ENCODE measurements around the gene PRPH2. TPM values are rescaled to one million over a fixed set of nuclear protein-coding genes. Genes with fewer than 3 reads are reported as not detected.

PRPH2 gene
- polyA plus RNA-seq, 2 of the 4 experiments (the other 2 are of a cell fraction): not detected

DNA sequence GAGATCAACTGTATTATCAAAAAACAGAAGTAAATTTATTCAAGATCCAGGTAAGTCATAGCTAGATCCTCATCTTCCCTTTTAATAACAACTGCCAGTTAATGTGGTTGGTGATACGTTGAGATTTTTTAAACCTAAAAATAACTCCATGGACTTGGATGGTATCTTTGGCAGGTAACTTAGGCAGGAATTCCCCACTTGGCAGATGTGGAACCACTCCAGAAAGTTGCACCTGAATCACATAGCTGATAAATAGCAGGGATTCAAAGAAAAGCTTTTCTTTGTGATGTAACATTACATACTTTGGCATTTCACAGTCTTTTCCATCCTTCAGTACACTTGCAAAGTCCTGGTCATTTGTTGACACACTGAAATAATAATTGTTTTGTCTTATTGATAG is 62.6 kb downstream of the PRPH2 start (continued):
- TF ChIP-seq, protein P1, sequence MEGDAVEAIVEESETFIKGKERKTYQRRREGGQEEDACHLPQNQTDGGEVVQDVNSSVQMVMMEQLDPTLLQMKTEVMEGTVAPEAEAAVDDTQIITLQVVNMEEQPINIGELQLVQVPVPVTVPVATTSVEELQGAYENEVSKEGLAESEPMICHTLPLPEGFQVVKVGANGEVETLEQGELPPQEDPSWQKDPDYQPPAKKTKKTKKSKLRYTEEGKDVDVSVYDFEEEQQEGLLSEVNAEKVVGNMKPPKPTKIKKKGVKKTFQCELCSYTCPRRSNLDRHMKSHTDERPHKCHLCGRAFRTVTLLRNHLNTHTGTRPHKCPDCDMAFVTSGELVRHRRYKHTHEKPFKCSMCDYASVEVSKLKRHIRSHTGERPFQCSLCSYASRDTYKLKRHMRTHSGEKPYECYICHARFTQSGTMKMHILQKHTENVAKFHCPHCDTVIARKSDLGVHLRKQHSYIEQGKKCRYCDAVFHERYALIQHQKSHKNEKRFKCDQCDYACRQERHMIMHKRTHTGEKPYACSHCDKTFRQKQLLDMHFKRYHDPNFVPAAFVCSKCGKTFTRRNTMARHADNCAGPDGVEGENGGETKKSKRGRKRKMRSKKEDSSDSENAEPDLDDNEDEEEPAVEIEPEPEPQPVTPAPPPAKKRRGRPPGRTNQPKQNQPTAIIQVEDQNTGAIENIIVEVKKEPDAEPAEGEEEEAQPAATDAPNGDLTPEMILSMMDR (IDR thresholded peaks at IDR 0.05): no peak
- TF ChIP-seq ZSCAN20 (CRISPR knock-in tag; IDR thresholded peaks at IDR 0.05): no peak
- no peak for TF ChIP-seq PBX3 (IDR thresholded peaks at IDR 0.05)
- TF ChIP-seq KDM1A (IDR thresholded peaks at IDR 0.05; ENCODE audit: low read depth): no peak
- TF ChIP-seq HMGXB4 (CRISPR knock-in tag; IDR thresholded peaks at IDR 0.05; ENCODE audit: borderline replicate concordance): no peak
- TF ChIP-seq ZFP36 (IDR thresholded peaks at IDR 0.05; ENCODE audit: borderline replicate concordance, partially characterized antibody): no peak

DNA sequence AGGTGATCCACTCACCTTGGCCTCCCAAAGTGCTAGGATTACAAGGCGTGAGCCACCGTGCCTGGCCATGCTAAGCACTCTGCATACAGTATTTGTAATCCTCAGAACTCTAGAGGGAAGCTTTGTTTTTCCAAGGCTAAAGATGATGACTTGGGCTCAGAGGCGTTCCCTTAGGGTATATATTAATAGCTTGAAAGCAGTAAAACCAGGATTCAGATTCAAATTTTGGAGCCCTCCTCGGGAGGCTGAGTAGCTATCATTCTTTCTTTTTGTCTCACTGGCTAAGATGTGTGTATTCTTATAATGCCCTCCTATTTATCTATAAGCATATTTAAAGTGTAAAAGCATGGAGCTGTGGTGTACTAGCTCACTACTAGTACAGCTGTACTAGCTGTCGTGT is 68.5 kb downstream of the PRPH2 start:
- FAIRE-seq (no peak), ATAC-seq (no peak), DNase-seq (ENCODE audit: low read depth in 1 of 2, low spot score in 1 of 2) (no peak)
- CTCF ChIA-PET: interaction anchor here (0.6 to 2.5 kb wide), 4 partner anchors 72 to 222 kb away, joined by 3 to 10 read pairs (median 4); no protein-coding TSS in a partner anchor
- Histone ChIP-seq H3K4me3 (no peak overlapping the region), H3K9me3 (no peaks in the 10 kb centered on the region), H3K27ac (no peak overlapping the region), H3K4me1 (no peaks in the 10 kb centered on the region), H3K4me2 (no peak overlapping the region)
- 82% methylated on average over 5 of the region's 5 CpGs for WGBS (ENCODE audit: missing lambda C conversion rate)
- POLR2A ChIA-PET: no interaction called here
- TF ChIP-seq PHF8 (IDR thresholded peaks at IDR 0.05; ENCODE audit: borderline replicate concordance, low read depth) (no peak), CBX8 (IDR thresholded peaks at IDR 0.05) (no peak), RCOR1 (IDR thresholded peaks at IDR 0.05; ENCODE audit: low read depth, low read length) (no peak), CHD2 (IDR thresholded peaks at IDR 0.05; ENCODE audit: low read length, partially characterized antibody) (no peak), RFX5 (IDR thresholded peaks at IDR 0.05) (no peak), ATOH8 (CRISPR knock-in tag; IDR thresholded peaks at IDR 0.05; ENCODE audit: low read depth) (no peak), EP300 (IDR thresholded peaks at IDR 0.05) (no peak), SREBF2 (IDR thresholded peaks at IDR 0.05) (no peak), HMGXB4 (CRISPR knock-in tag; IDR thresholded peaks at IDR 0.05; ENCODE audit: borderline replicate concordance) (no peak), HOXB13 (CRISPR knock-in tag; IDR thresholded peaks at IDR 0.05; ENCODE audit: low read depth) (no peak), SMC3 (IDR thresholded peaks at IDR 0.05) (no peak), ZNF302 (CRISPR knock-in tag; IDR thresholded peaks at IDR 0.05) (no peak), POLR2A (IDR thresholded peaks at IDR 0.05; ENCODE audit: low read length) (no peak), HOXA7 (CRISPR knock-in tag; IDR thresholded peaks at IDR 0.05) (no peak)
- TF ChIP-seq, protein P1 (IDR thresholded peaks at IDR 0.05): no peak
- TF ChIP-seq, protein P2, sequence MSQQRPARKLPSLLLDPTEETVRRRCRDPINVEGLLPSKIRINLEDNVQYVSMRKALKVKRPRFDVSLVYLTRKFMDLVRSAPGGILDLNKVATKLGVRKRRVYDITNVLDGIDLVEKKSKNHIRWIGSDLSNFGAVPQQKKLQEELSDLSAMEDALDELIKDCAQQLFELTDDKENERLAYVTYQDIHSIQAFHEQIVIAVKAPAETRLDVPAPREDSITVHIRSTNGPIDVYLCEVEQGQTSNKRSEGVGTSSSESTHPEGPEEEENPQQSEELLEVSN (IDR thresholded peaks at IDR 0.05; ENCODE audit: borderline replicate concordance, low read depth): no peak

Measured in A549 (cell line).